CD4-positive, alpha-beta T cell (primary cell): ENCODE data around the gene MED15. TPM values are rescaled to one million over a fixed set of nuclear protein-coding genes. Genes with fewer than 3 reads are reported as not detected.

Source experiments
- ATAC-seq: fragments of 200-7000 bp; cut with Tn5 transposase; one replicate; pipeline ENCODE4 v1.10.0; 2022; ENCODE audit warnings: mild to moderate bottlenecking; ENCODE audit not compliant: poor library complexity
- CTCF ChIA-PET: fragments of 350-600 bp; sonication (Branson Sonifier 250); formaldehyde crosslinking; loops from one replicate; lab custom pipeline; 2021; ENCODE audit warnings: antibody characterized with exemption, inconsistent platforms; lab: Charles Lee
- POLR2A ChIA-PET: fragments of 350-600 bp; sonication (Branson Sonifier 250); formaldehyde crosslinking; loops from one replicate; lab custom pipeline; 2021; ENCODE audit warnings: antibody characterized with exemption, inconsistent platforms; lab: Charles Lee
- DNase-seq, 14 experiments: peaks; one replicate each; pipeline ENCODE4 v3.0.0-alpha.2; 2013 to 2020; ENCODE audit warnings: mixed read lengths in 2 of 14
- H3K27ac ChIP-seq, 2 donors: one replicate each; pipeline versions ENCODE4 v1.5.1 to v1.7.0; 2013; ENCODE audit warnings: low read length in 2 of 2, low read depth in 1 of 2, mild to moderate bottlenecking in 1 of 2
- H3K27me3 ChIP-seq, 2 experiments: 1 replicate in 1 of 2; 2 replicates in 1 of 2; pipeline versions ENCODE4 v1.6.1 to v1.7.0; 2013; ENCODE audit warnings: low read length in 2 of 2, control low read depth in 1 of 2, mild to moderate bottlenecking in 1 of 2, moderate library complexity in 1 of 2; ENCODE audit not compliant: insufficient read depth in 2 of 2, control insufficient read depth in 1 of 2
- H3K36me3 ChIP-seq: one replicate; pipeline ENCODE4 v1.6.1; 2013; ENCODE audit warnings: low read length, control low read depth; ENCODE audit not compliant: insufficient read depth
- H3K4me1 ChIP-seq: one replicate; pipeline ENCODE4 v1.6.1; 2013; ENCODE audit warnings: low read length, control low read depth; ENCODE audit not compliant: insufficient read depth
- H3K4me3 ChIP-seq: one replicate; pipeline ENCODE4 v1.5.1; 2013; ENCODE audit warnings: mild to moderate bottlenecking, low read length, moderate library complexity
- H3K9me3 ChIP-seq, 2 experiments: 1 replicate in 1 of 2; 2 replicates in 1 of 2; pipeline versions ENCODE4 v1.6.1 to v1.7.0; 2013; ENCODE audit warnings: low read length in 2 of 2, mild to moderate bottlenecking in 2 of 2, control low read depth in 1 of 2, moderate library complexity in 1 of 2; ENCODE audit not compliant: control insufficient read depth in 1 of 2, insufficient read depth in 1 of 2
- H3K27ac Mint-ChIP-seq: one replicate; pipeline ENCODE4 v1.8.0; 2020; ENCODE audit warnings: mixed read lengths
- H3K27me3 Mint-ChIP-seq: one replicate; pipeline ENCODE4 v1.8.0; 2021; ENCODE audit warnings: mixed read lengths
- H3K36me3 Mint-ChIP-seq: one replicate; pipeline ENCODE4 v1.8.0; 2021; ENCODE audit warnings: low read depth, mixed read lengths
- H3K4me1 Mint-ChIP-seq: one replicate; pipeline ENCODE4 v1.8.0; 2021; ENCODE audit warnings: low read depth, mixed read lengths
- H3K4me3 Mint-ChIP-seq: one replicate; pipeline ENCODE4 v1.8.0; 2020; ENCODE audit warnings: mild to moderate bottlenecking, mixed read lengths
- H3K9me3 Mint-ChIP-seq: one replicate; pipeline ENCODE4 v1.8.0; 2020; ENCODE audit warnings: mixed read lengths
- intact Hi-C, 2 experiments: fragments of 100-400 bp; cut with DNase I in 1 of 2; cut with micrococcal nuclease in 1 of 2; formaldehyde crosslinking; loops; one replicate each; pipeline versions ENCODE4 v1.15.1 to v1.9.0; 2023 to 2025; cut with DNase I, micrococcal nuclease
- total RNA-seq, 174 experiments: library from RNA in 2 of 174; stranded (reverse) in 2 of 174; gene quantifications; one replicate each; pipeline ENCODE4 v1.2.3 and lab custom pipeline; 2021 to 2026
- TF ChIP-seq, protein P1 (sequence below): fragments of 200-600 bp; IDR thresholded peaks from one replicate; pipeline ENCODE4 v1.8.0; 2022; ENCODE audit warnings: antibody characterized with exemption, mild to moderate bottlenecking

Gene MED15
- total RNA-seq, 2 experiments from 2014 or later = 181 to 191 TPM

DNA sequence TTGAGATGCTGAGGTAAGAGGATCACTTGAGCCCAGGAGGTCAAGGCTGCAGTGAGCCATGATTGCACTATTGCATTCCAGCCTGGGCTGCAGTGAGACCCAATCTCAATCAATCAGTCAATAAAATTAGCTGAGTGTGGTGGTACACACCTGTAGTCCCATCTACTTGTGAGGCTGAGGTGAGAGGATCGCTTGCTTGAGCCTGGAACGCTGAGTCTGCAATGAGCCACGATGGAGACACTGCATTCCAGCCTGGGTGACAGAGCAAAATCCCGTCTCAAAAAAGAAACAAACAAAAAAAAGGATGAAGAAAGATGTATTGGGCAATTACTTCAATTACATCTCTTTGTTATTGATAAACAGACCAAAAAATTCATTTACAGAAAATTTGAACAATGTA is 54.5 kb downstream of the MED15 start:
- DNase-seq = no peak
- peaks cover 40% of the 10 kb centered on the region for H3K36me3 ChIP-seq

DNA sequence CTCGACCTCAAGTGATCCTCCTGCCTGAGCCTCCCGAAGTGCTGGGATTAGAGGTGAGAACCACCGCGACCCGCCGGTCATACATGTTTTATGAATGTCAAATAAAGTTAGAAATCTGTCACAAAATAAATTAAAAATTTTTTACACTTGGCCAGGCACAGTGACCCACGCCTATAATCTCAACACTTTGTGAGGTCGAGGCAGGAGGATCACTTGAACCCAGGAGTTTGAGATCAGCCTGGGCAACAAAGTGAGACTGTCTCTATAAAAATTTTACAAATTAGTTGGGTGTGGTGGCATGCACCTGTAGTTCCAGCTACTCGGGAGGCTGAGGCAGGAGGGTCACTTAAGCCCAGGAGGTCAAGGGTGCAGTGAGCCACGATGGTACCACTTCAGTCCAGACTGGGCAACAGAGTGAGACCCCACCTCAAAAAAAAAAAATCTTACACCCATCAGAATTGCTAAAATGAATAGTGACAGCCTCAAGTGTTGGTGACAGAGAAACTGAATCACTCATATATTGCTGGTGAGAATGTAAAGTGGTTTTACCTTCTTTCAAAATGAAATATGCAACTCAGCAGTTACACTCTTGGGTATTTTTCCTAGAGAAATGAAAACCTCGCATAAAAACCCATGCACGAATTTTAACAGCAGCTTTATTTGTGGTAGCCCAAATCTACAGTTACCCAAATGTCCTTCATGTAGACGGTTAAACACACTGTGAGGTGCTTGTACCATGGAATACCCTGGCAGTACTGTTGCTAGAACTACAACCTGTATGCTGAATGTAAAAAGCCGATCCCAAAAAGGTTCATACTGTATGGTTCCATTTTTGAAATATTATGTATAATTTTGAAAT is 55.4 kb downstream of the MED15 start:
- Mint-ChIP-seq H3K36me3 (peaks cover 89% of the 10 kb centered on the region), H3K27ac (peak overlapping the region; percentile 93), H3K4me1 (peaks cover 74% of the 10 kb centered on the region), H3K9me3 (peaks cover 6% of the 10 kb centered on the region), H3K4me3 (no peak overlapping the region), H3K27me3 (no peaks in the 10 kb centered on the region)
- CTCF ChIA-PET = interaction anchor here (1.8 to 7.2 kb wide), 3 partner anchors 10 to 16 kb away, joined by 7 to 107 read pairs (median 12); no protein-coding TSS in a partner anchor
- Histone ChIP-seq H3K9me3 (peaks cover 7% of the 10 kb centered on the region in 2 experiments), H3K27ac (peak overlapping the region in 1 of 2 donors; percentile 19), H3K27me3 (no peaks in the 10 kb centered on the region), H3K36me3 (peaks cover 48% of the 10 kb centered on the region), H3K4me3 (no peak overlapping the region), H3K4me1 (peaks cover 64% of the 10 kb centered on the region)
- ATAC-seq (no peak), DNase-seq (no peak)
- TF ChIP-seq, protein P1, sequence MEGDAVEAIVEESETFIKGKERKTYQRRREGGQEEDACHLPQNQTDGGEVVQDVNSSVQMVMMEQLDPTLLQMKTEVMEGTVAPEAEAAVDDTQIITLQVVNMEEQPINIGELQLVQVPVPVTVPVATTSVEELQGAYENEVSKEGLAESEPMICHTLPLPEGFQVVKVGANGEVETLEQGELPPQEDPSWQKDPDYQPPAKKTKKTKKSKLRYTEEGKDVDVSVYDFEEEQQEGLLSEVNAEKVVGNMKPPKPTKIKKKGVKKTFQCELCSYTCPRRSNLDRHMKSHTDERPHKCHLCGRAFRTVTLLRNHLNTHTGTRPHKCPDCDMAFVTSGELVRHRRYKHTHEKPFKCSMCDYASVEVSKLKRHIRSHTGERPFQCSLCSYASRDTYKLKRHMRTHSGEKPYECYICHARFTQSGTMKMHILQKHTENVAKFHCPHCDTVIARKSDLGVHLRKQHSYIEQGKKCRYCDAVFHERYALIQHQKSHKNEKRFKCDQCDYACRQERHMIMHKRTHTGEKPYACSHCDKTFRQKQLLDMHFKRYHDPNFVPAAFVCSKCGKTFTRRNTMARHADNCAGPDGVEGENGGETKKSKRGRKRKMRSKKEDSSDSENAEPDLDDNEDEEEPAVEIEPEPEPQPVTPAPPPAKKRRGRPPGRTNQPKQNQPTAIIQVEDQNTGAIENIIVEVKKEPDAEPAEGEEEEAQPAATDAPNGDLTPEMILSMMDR = no peak
- intact Hi-C loops = loop anchor here in 1 of 2 experiments (5.0 kb wide), 1 partner anchor 44 kb away; no protein-coding TSS in a partner anchor
- POLR2A ChIA-PET = interaction anchor here (9.9 kb wide), 1 partner anchor 9 kb away, joined by 343 read pairs; no protein-coding TSS in a partner anchor

More for the DNA sequence above, 54.5 kb downstream of the MED15 start:
- ATAC-seq = no peak
- Histone ChIP-seq H3K27ac (no peak overlapping the region), H3K9me3 (peaks cover 7% of the 10 kb centered on the region in 2 experiments), H3K4me1 (peaks cover 64% of the 10 kb centered on the region), H3K27me3 (no peaks in the 10 kb centered on the region), H3K4me3 (no peak overlapping the region)
- intact Hi-C loops = loop anchor here in 1 of 2 experiments (5.0 kb wide), 1 partner anchor 45 kb away; no protein-coding TSS in a partner anchor
- Mint-ChIP-seq H3K36me3 (peaks cover 89% of the 10 kb centered on the region), H3K4me3 (no peak overlapping the region), H3K27me3 (no peaks in the 10 kb centered on the region), H3K27ac (peak overlapping the region; percentile 92), H3K9me3 (peaks cover 6% of the 10 kb centered on the region), H3K4me1 (peaks cover 74% of the 10 kb centered on the region)
- TF ChIP-seq, protein P1 = no peak
- ChIA-PET POLR2A (no interaction called here), CTCF (no interaction called here)

DNA sequence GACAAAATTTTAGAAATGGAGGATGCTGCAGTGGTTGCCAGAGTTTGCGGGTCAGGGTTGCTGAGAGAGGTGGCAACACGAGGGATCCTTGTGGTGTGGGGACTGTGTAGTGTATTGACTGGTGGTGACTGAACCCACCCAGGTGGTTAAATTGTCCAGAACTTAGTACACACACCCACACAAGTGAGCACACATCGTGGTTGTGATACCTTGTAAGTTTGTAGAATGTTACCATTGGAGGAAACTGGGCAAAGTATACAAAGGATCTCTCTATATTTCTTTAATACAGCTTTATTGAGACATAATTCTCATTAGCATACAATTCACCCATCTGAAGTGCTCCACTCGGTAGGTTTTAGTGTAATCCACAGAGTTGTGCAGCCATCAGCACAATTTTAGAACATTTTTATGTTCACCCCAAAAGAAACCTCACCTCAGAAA is 56.1 kb downstream of the MED15 start:
- H3K4me1 Mint-ChIP-seq = peaks cover 74% of the 10 kb centered on the region
- CTCF ChIA-PET = interaction anchor here (1.1 to 7.2 kb wide), 12 partner anchors 8 to 108 kb away, joined by 3 to 107 read pairs (median 8); no protein-coding TSS in a partner anchor
- H3K36me3 ChIP-seq = peaks cover 48% of the 10 kb centered on the region
- TF ChIP-seq, protein P1 = no peak
- peaks cover 6% of the 10 kb centered on the region for H3K9me3 Mint-ChIP-seq
- no peaks in the 10 kb centered on the region for H3K27me3 Mint-ChIP-seq
- H3K4me3 Mint-ChIP-seq = peak overlapping the region; percentile 3
- intact Hi-C loops = loop anchor here in 1 of 2 experiments (5.0 kb wide), 1 partner anchor 44 kb away; no protein-coding TSS in a partner anchor
- H3K27ac Mint-ChIP-seq = peak overlapping the region; percentile 93
- DNase-seq (peak in 1 of 14 experiments; percentile 21), ATAC-seq (no peak)
- peaks cover 64% of the 10 kb centered on the region for H3K4me1 ChIP-seq
- peaks cover 5 to 7% of the 10 kb centered on the region in 2 experiments for H3K9me3 ChIP-seq
- no peak overlapping the region for H3K4me3 ChIP-seq
- POLR2A ChIA-PET = interaction anchor here (1.0 to 9.9 kb wide), 4 partner anchors 9 to 139 kb away, joined by 4 to 343 read pairs (median 8); no protein-coding TSS in a partner anchor
- no peaks in the 10 kb centered on the region for H3K27me3 ChIP-seq
- H3K36me3 Mint-ChIP-seq = peaks cover 89% of the 10 kb centered on the region
- H3K27ac ChIP-seq = peak overlapping the region in 1 of 2 donors; percentile 19
